HG03469 (cell line): ENCODE results near the gene RAB13.

Source experiments
- ATAC-seq: cut with Tn5 transposase; IDR thresholded peaks from one replicate; pipeline ENCODE4 v1.9.1; 2021; ENCODE audit warnings: mild to moderate bottlenecking, moderate library complexity, moderate number of reproducible peaks; ENCODE audit not compliant: unreplicated experiment

The RAB13 gene

GRCh38 chr1:153978274-153978909 is 7.7 kb downstream of the RAB13 start:
- ATAC-seq = no peak

- peak; percentile 49 for ATAC-seq
Observed at GRCh38 chr1:153977250-153978240, 8.6 kb downstream of the RAB13 start, which contains the start of gene JTB. JTB (minus strand) TSS chr1:153977674; CDS start chr1:153977252, 422 bp downstream.

- ATAC-seq = no peak
Observed at GRCh38 chr1:153976819-153977249, 9.3 kb downstream of the RAB13 start.

- ATAC-seq = no peak
Observed at GRCh38 chr1:153973525-153973924, 12.6 kb downstream of the RAB13 start.

- no peak for ATAC-seq
Observed at GRCh38 chr1:153973071-153973470, 13.1 kb downstream of the RAB13 start.

- no peak for ATAC-seq
Observed at GRCh38 chr1:153970346-153970745, 15.8 kb downstream of the RAB13 start.

- ATAC-seq = no peak
Observed at GRCh38 chr1:153968972-153969371, 17.2 kb downstream of the RAB13 start.

GRCh38 chr1:153968408-153968807 is 17.7 kb downstream of the RAB13 start:
- no peak for ATAC-seq

GRCh38 chr1:153968000-153968363 is 18.2 kb downstream of the RAB13 start:
- no peak for ATAC-seq

- peak; percentile 59 for ATAC-seq
Observed at GRCh38 chr1:153967107-153967999, 18.8 kb downstream of the RAB13 start, which contains the start of gene CREB3L4. CREB3L4 (plus strand) TSS chr1:153967902; CDS start chr1:153968526, 624 bp downstream.

- ATAC-seq = peak; percentile 2
Observed at GRCh38 chr1:153963850-153964331, 22.2 kb downstream of the RAB13 start.

- ATAC-seq = peak; percentile 31
Observed at GRCh38 chr1:153963030-153963849, 22.9 kb downstream of the RAB13 start, which contains the start of gene SLC39A1. SLC39A1 (minus strand) TSS chr1:153963537; CDS start chr1:153962715, 822 bp downstream.

GRCh38 chr1:153962088-153963029 is 23.8 kb downstream of the RAB13 start:
- no peak for ATAC-seq

- ATAC-seq = no peak
Observed at GRCh38 chr1:153961421-153961820, 24.7 kb downstream of the RAB13 start.

GRCh38 chr1:153960206-153960605 is 25.9 kb downstream of the RAB13 start:
- no peak for ATAC-seq

GRCh38 chr1:153959454-153959853 is 26.7 kb downstream of the RAB13 start:
- ATAC-seq = no peak

GRCh38 chr1:153958961-153959260 is 27.2 kb downstream of the RAB13 start:
- no peak for ATAC-seq

- peak; percentile 68 for ATAC-seq
Observed at GRCh38 chr1:153958111-153958960, 27.8 kb downstream of the RAB13 start, which contains the start of gene CRTC2. CRTC2 (minus strand) TSS chr1:153958612; CDS start chr1:153958497, 115 bp downstream.
